Measurements from ENCODE around the gene PROCA1.

- TF ChIP-seq, protein P1, sequence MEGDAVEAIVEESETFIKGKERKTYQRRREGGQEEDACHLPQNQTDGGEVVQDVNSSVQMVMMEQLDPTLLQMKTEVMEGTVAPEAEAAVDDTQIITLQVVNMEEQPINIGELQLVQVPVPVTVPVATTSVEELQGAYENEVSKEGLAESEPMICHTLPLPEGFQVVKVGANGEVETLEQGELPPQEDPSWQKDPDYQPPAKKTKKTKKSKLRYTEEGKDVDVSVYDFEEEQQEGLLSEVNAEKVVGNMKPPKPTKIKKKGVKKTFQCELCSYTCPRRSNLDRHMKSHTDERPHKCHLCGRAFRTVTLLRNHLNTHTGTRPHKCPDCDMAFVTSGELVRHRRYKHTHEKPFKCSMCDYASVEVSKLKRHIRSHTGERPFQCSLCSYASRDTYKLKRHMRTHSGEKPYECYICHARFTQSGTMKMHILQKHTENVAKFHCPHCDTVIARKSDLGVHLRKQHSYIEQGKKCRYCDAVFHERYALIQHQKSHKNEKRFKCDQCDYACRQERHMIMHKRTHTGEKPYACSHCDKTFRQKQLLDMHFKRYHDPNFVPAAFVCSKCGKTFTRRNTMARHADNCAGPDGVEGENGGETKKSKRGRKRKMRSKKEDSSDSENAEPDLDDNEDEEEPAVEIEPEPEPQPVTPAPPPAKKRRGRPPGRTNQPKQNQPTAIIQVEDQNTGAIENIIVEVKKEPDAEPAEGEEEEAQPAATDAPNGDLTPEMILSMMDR (IDR thresholded peaks at IDR 0.05; ENCODE audit: poor library complexity), result no peak
- TF ChIP-seq EZH2 (IDR thresholded peaks at IDR 0.05; ENCODE audit: borderline replicate concordance) (no peak), EZH2phosphoT487 (IDR thresholded peaks at IDR 0.05; ENCODE audit: low read depth, severe bottlenecking, unreplicated experiment) (no peak)
Observed at GRCh38 chr17:28712705-28713415, 1.2 kb upstream of the PROCA1 start.

All from hepatocyte (in vitro differentiated cells).